ENCODE measurements around the gene LAMTOR2. TPM values are rescaled to one million over a fixed set of nuclear protein-coding genes. Genes with fewer than 3 reads are reported as not detected.

LAMTOR2 gene
- polyA plus RNA-seq, 3 donors = 99.8 to 227 (median 210) TPM

GRCh38 chr1:156078728-156079127 is 24.1 kb downstream of the LAMTOR2 start:
- no peak overlapping the region for H3K27ac ChIP-seq (ENCODE audit: low read depth in 1 of 2, low read length in 2 of 2)
- no peak overlapping the region for H3K4me3 ChIP-seq (replicated peaks in 1 of 3; ENCODE audit: low read depth in 2 of 3, low read length in 3 of 3)
- H3K36me3 Mint-ChIP-seq = peaks cover 4% of the 10 kb centered on the region in 2 donors
- H3K27me3 Mint-ChIP-seq (ENCODE audit: low read depth in 3 of 3) = peaks cover 76 to 91% (median 83%) of the 10 kb centered on the region in 3 donors
- no peak for DNase-seq
- no peak overlapping the region for H3K4me2 ChIP-seq (replicated peaks; ENCODE audit: extremely low read depth, low read length, poor library complexity, severe bottlenecking)
- H3K79me2 ChIP-seq (ENCODE audit: insufficient read depth, low read length) = no peaks in the 10 kb centered on the region
- TF ChIP-seq, protein P1, sequence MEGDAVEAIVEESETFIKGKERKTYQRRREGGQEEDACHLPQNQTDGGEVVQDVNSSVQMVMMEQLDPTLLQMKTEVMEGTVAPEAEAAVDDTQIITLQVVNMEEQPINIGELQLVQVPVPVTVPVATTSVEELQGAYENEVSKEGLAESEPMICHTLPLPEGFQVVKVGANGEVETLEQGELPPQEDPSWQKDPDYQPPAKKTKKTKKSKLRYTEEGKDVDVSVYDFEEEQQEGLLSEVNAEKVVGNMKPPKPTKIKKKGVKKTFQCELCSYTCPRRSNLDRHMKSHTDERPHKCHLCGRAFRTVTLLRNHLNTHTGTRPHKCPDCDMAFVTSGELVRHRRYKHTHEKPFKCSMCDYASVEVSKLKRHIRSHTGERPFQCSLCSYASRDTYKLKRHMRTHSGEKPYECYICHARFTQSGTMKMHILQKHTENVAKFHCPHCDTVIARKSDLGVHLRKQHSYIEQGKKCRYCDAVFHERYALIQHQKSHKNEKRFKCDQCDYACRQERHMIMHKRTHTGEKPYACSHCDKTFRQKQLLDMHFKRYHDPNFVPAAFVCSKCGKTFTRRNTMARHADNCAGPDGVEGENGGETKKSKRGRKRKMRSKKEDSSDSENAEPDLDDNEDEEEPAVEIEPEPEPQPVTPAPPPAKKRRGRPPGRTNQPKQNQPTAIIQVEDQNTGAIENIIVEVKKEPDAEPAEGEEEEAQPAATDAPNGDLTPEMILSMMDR (IDR thresholded peaks at IDR 0.05) = no peak
- H3K4me3 Mint-ChIP-seq = peak overlapping the region in 1 of 2 donors; percentile 72
- peaks cover 0 to 4% of the 10 kb centered on the region in 2 donors for H3K9me3 ChIP-seq (replicated peaks in 1 of 2; ENCODE audit: control insufficient read depth in 1 of 2, insufficient read depth in 1 of 2, low read length in 2 of 2)
- no peak overlapping the region for H2AFZ ChIP-seq (ENCODE audit: insufficient read depth, low read depth, low read length, poor library complexity, severe bottlenecking)
- H3K9me3 Mint-ChIP-seq = peaks cover 0 to 20% (median 4%) of the 10 kb centered on the region in 7 donors
- no peak overlapping the region for H3K27ac Mint-ChIP-seq
- no peaks in the 10 kb centered on the region for H3K36me3 ChIP-seq (replicated peaks in 1 of 2; ENCODE audit: control insufficient read depth in 1 of 2, insufficient read depth in 2 of 2, low read length in 2 of 2)
- peaks cover 28% of the 10 kb centered on the region for H3K4me1 Mint-ChIP-seq
- no peaks in the 10 kb centered on the region for H4K20me1 ChIP-seq (ENCODE audit: insufficient read depth, low read length)
- WGBS (ENCODE audit: insufficient coverage) = 100% methylated on average over 2 of the region's 5 CpGs
- H3K4me1 ChIP-seq (ENCODE audit: control insufficient read depth in 1 of 2, insufficient read depth in 2 of 2, low read length in 2 of 2) = peaks cover 23 to 37% of the 10 kb centered on the region in 2 donors
- no peak overlapping the region for H3K9ac ChIP-seq (ENCODE audit: insufficient read depth, low read length, poor library complexity, severe bottlenecking)
- intact Hi-C loops (cut with micrococcal nuclease) = loop anchor here in 1 of 2 donors (10.0 kb wide), 1 partner anchor 236 kb away; no protein-coding TSS in a partner anchor
- peaks cover 34 to 88% of the 10 kb centered on the region in 2 donors for H3K27me3 ChIP-seq (ENCODE audit: control insufficient read depth in 2 of 2, insufficient read depth in 2 of 2, low read length in 2 of 2)

DNA sequence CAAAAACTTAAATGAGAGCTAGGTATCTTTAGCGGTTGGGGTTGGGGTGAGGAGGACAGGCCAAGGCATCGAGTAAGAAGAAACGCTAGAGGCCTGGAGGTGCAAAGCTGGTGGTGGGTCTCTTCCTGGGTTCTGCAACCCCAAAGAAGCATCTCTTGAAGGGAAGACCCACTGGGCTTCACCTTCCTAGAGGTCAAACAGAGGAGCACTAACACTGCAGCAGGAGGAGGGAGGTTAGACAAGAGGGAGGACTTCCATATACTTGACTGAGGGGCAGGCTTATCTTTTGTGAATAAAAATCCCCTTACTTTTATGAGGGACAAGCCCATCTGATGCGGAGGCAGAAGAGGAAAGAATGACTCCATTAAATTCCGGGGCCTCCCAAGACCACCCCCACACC is 25.2 kb downstream of the LAMTOR2 start:
- H3K27me3 Mint-ChIP-seq (ENCODE audit: low read depth in 3 of 3) = peaks cover 81 to 99% (median 88%) of the 10 kb centered on the region in 3 donors
- Histone ChIP-seq H3K4me2 (replicated peaks; ENCODE audit: extremely low read depth, low read length, poor library complexity, severe bottlenecking) (no peak overlapping the region), H3K9me3 (replicated peaks in 1 of 2; ENCODE audit: control insufficient read depth in 1 of 2, insufficient read depth in 1 of 2, low read length in 2 of 2) (peaks cover 0 to 4% of the 10 kb centered on the region in 2 donors), H3K4me3 (replicated peaks in 1 of 3; ENCODE audit: low read depth in 2 of 3, low read length in 3 of 3) (no peak overlapping the region), H3K36me3 (replicated peaks in 1 of 2; ENCODE audit: control insufficient read depth in 1 of 2, insufficient read depth in 2 of 2, low read length in 2 of 2) (no peaks in the 10 kb centered on the region), H3K27ac (ENCODE audit: low read depth in 1 of 2, low read length in 2 of 2) (no peak overlapping the region), H4K20me1 (ENCODE audit: insufficient read depth, low read length) (no peaks in the 10 kb centered on the region), H3K79me2 (ENCODE audit: insufficient read depth, low read length) (no peaks in the 10 kb centered on the region), H3K27me3 (ENCODE audit: control insufficient read depth in 2 of 2, insufficient read depth in 2 of 2, low read length in 2 of 2) (peaks cover 42 to 95% of the 10 kb centered on the region in 2 donors), H3K4me1 (ENCODE audit: control insufficient read depth in 1 of 2, insufficient read depth in 2 of 2, low read length in 2 of 2) (peaks cover 23 to 37% of the 10 kb centered on the region in 2 donors), H3K9ac (ENCODE audit: insufficient read depth, low read length, poor library complexity, severe bottlenecking) (no peak overlapping the region), H2AFZ (ENCODE audit: insufficient read depth, low read depth, low read length, poor library complexity, severe bottlenecking) (no peak overlapping the region)
- intact Hi-C loops (cut with micrococcal nuclease) = loop anchor here in 1 of 2 donors (10.0 kb wide), 1 partner anchor 235 kb away; no protein-coding TSS in a partner anchor
- peaks cover 0 to 20% (median 4%) of the 10 kb centered on the region in 7 donors for H3K9me3 Mint-ChIP-seq
- WGBS (ENCODE audit: insufficient coverage) = 100% methylated on average over 4 of the region's 5 CpGs
- H3K27ac Mint-ChIP-seq = no peak overlapping the region
- peaks cover 7 to 8% of the 10 kb centered on the region in 2 donors for H3K36me3 Mint-ChIP-seq
- H3K4me1 Mint-ChIP-seq = peaks cover 32% of the 10 kb centered on the region
- no peak for DNase-seq
- TF ChIP-seq, protein P1 (IDR thresholded peaks at IDR 0.05) = no peak
- peak overlapping the region in 1 of 2 donors; percentile 5 for H3K4me3 Mint-ChIP-seq

Data from CD14-positive monocyte (primary cell).